Endothelial cell of umbilical vein (primary cell): ENCODE data around the gene MYOM3. TPM values are rescaled to one million over a fixed set of nuclear protein-coding genes. Genes with fewer than 3 reads are reported as not detected.

ENCODE experiments used
- BruUV-seq: library from RNA; stranded (reverse); fragments of 400-500 nt; replicated peaks from 2 replicates; lab custom pipeline; 2021; lab: Mats Ljungman, UMichigan
- CTCF ChIA-PET: fragments of 300-600, 350-600 bp; sonication (Branson Sonifier 250); formaldehyde crosslinking; loops from one replicate; lab custom pipeline; 2021; ENCODE audit warnings: antibody characterized with exemption, inconsistent platforms; lab: Charles Lee
- POLR2A ChIA-PET: fragments of 300-600, 350-600 bp; sonication (Branson Sonifier 250); formaldehyde crosslinking; loops from one replicate; lab custom pipeline; 2021; ENCODE audit warnings: antibody characterized with exemption, inconsistent platforms; lab: Charles Lee
- DNase-seq: peaks from one replicate; pipeline ENCODE4 v3.0.0-alpha.2; 2011; ENCODE audit warnings: low read depth, low spot score
- FAIRE-seq: peaks from 2 replicates; lab custom pipeline; 2011; peaks lifted over from hg19 to GRCh38; lab: Jason Lieb, UNC
- H2AFZ ChIP-seq: 2 replicates; pipeline ENCODE4 v1.6.0; 2012; ENCODE audit warnings: low read depth, low read length, control low read depth, inconsistent platforms
- H3K27ac ChIP-seq: 2 replicates; pipeline ENCODE4 v1.5.1; 2011; ENCODE audit warnings: low read depth, mild to moderate bottlenecking, control low read depth, low read length, moderate library complexity; ENCODE audit not compliant: insufficient read depth
- H3K27me3 ChIP-seq, 2 experiments: 2 replicates each; pipeline versions ENCODE4 v1.6.0 to v1.6.1; 2011; ENCODE audit warnings: low read length in 2 of 2, mixed read lengths in 1 of 2; ENCODE audit not compliant: control insufficient read depth in 2 of 2, insufficient read depth in 2 of 2
- H3K36me3 ChIP-seq, 2 experiments: 2 replicates in 1 of 2; 3 replicates in 1 of 2; pipeline ENCODE4 v1.5.1; 2011; ENCODE audit warnings: low read length in 2 of 2, mild to moderate bottlenecking in 1 of 2, moderate library complexity in 1 of 2; ENCODE audit not compliant: control insufficient read depth in 2 of 2, insufficient read depth in 2 of 2; ENCODE audit errors: extremely low read depth in 1 of 2
- H3K4me1 ChIP-seq: 3 replicates; pipeline ENCODE4 v1.5.1; 2011; ENCODE audit warnings: mild to moderate bottlenecking, low read length; ENCODE audit not compliant: control insufficient read depth, insufficient read depth; ENCODE audit errors: extremely low read depth
- H3K4me2 ChIP-seq: 2 replicates; pipeline ENCODE4 v1.6.1; 2011; ENCODE audit warnings: low read length, control low read depth, mixed read lengths; ENCODE audit not compliant: insufficient read depth
- H3K4me3 ChIP-seq, 3 experiments: fragments of 200-600 bp in 1 of 3; sonication (generic), shearing (Covaris generic) in 1 of 3; replicated peaks in 1 of 3; 2 replicates each; pipeline ENCODE4 v1.5.1; 2011 to 2016; ENCODE audit warnings: control low read depth in 3 of 3, low read length in 3 of 3, mild to moderate bottlenecking in 2 of 3, inconsistent platforms in 1 of 3, low read depth in 1 of 3, moderate library complexity in 1 of 3; ENCODE audit not compliant: insufficient read depth in 1 of 3
- H3K79me2 ChIP-seq: 2 replicates; pipeline ENCODE4 v1.6.0; 2012; ENCODE audit warnings: low read length, inconsistent platforms; ENCODE audit not compliant: control insufficient read depth, insufficient read depth
- H3K9ac ChIP-seq: replicated peaks from 2 replicates; pipeline ENCODE3; 2011; ENCODE audit warnings: low read length, control low read depth; ENCODE audit not compliant: insufficient read depth; ENCODE audit errors: extremely low read depth
- H3K9me1 ChIP-seq: replicated peaks from 3 replicates; pipeline ENCODE4 v1.6.0; 2011; ENCODE audit warnings: mild to moderate bottlenecking, low read length; ENCODE audit not compliant: control insufficient read depth, insufficient read depth; ENCODE audit errors: extremely low read depth
- H3K9me3 ChIP-seq: replicated peaks from 2 replicates; pipeline ENCODE4 v1.5.1; 2012; ENCODE audit warnings: low read length, inconsistent platforms; ENCODE audit not compliant: control insufficient read depth, insufficient read depth
- H4K20me1 ChIP-seq: replicated peaks from 2 replicates; pipeline ENCODE3; 2011; ENCODE audit warnings: mild to moderate bottlenecking, low read length; ENCODE audit not compliant: control insufficient read depth, insufficient read depth; ENCODE audit errors: extremely low read depth
- CTCF ChIP-seq, 2 donors: IDR thresholded peaks; 1 replicate in 1 of 2; 2 replicates in 1 of 2; pipeline ENCODE4 v1.5.1; 2011; ENCODE audit warnings: low read length in 2 of 2, mild to moderate bottlenecking in 2 of 2, moderate library complexity in 2 of 2, control low read depth in 1 of 2, inconsistent platforms in 1 of 2, low read depth in 1 of 2; ENCODE audit not compliant: insufficient read depth in 1 of 2; ENCODE audit errors: extremely low read depth in 1 of 2
- EZH2 ChIP-seq: IDR thresholded peaks from 2 replicates; pipeline ENCODE4 v1.6.1; 2012; ENCODE audit warnings: borderline replicate concordance, low read depth, mild to moderate bottlenecking, moderate library complexity, low read length, inconsistent platforms; ENCODE audit not compliant: severe bottlenecking
- FOS ChIP-seq: IDR thresholded peaks from 2 replicates; pipeline ENCODE4 v1.6.1; 2011; ENCODE audit warnings: mild to moderate bottlenecking, low read length, moderate library complexity, borderline replicate concordance; ENCODE audit not compliant: insufficient read depth
- GATA2 ChIP-seq: IDR thresholded peaks from 2 replicates; pipeline ENCODE4 v1.7.0; 2011; ENCODE audit warnings: low read depth, mild to moderate bottlenecking, moderate library complexity, mixed read lengths, low read length; ENCODE audit not compliant: insufficient read length, insufficient read depth
- JUN ChIP-seq: IDR thresholded peaks from 2 replicates; pipeline ENCODE4 v1.6.1; 2011; ENCODE audit warnings: borderline replicate concordance, low read depth; ENCODE audit not compliant: insufficient read length, insufficient read depth
- MYC ChIP-seq: IDR thresholded peaks from one replicate; pipeline ENCODE4 v1.6.1; 2011; ENCODE audit warnings: mild to moderate bottlenecking, low read depth, low read length
- POLR2A ChIP-seq: IDR thresholded peaks from 2 replicates; pipeline ENCODE4 v1.6.1; 2012; ENCODE audit warnings: low read depth, mild to moderate bottlenecking, control low read depth, low read length
- POLR2AphosphoS5 ChIP-seq: IDR thresholded peaks from 2 replicates; pipeline ENCODE4 v1.6.1; 2012; ENCODE audit warnings: low read depth, mild to moderate bottlenecking, control low read depth, low read length, moderate library complexity; ENCODE audit not compliant: insufficient read depth
- dilution Hi-C: fragments of 300-500 bp; cut with MboI; formaldehyde crosslinking; loops from one replicate; pipeline ENCODE4 v1.15.0; 2019; ENCODE audit warnings: low sequenced_read_pairs; ENCODE audit not compliant: extremely low pct_ligation_motif_present
- intact Hi-C: fragments of 100-400 bp; cut with micrococcal nuclease; formaldehyde crosslinking; loops from one replicate; pipeline ENCODE4 v1.10.0; 2022
- polyA plus RNA-seq, 4 experiments: library from polyadenylated mRNA; depleted of rRNA in 3 of 4; stranded (reverse) in 3 of 4; unstranded in 1 of 4; fragments of >200 nt; gene quantifications; 2 replicates each; pipeline versions ENCODE4 v1.2.1 to v1.2.3, GENCODE V29; 2011 to 2012; ENCODE audit warnings: missing spikeins in 1 of 4
- total RNA-seq: library from RNA; stranded (reverse); gene quantifications from 2 replicates; pipeline ENCODE4 v1.2.3, GENCODE V29; 2021
- TF ChIP-seq, protein P1 (sequence below): IDR thresholded peaks from 2 replicates; pipeline ENCODE4 v1.6.1; 2011; ENCODE audit not compliant: insufficient read depth, insufficient read length

MYOM3 gene
- total and polyA plus RNA-seq, 2 donors (not counting 3 experiments of a cell fraction or from before 2014, with no cell fraction given) = 0.11 to 0.40 TPM

DNA sequence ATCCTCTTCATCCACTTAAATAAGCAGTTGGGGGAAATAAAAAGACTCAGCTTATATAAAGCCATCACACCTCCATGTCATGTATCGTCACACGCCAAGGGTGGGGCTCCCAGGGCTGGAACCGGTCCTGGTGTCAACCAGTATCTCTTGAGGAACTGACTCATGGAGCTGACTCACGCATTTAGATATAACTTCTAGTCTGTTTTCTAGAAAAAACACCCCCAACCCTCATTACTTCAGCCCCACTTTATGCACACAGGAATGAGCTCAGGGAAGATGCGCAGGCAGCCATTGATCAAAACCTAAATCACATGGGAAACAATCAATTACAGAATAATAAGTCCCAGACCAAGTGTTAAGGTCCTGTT, 37.9 kb upstream of the MYOM3 start:
- TF ChIP-seq MYC (no peak), EZH2 (no peak), POLR2AphosphoS5 (no peak), JUN (no peak), GATA2 (peak; percentile 38), FOS (peak; percentile 86), POLR2A (no peak), CTCF (IDR thresholded peaks at IDR 0.05; ENCODE audit: extremely low read depth in 1 of 2, insufficient read depth in 1 of 2, low read depth in 1 of 2, low read length in 2 of 2) (no peak)
- TF ChIP-seq, protein P1, sequence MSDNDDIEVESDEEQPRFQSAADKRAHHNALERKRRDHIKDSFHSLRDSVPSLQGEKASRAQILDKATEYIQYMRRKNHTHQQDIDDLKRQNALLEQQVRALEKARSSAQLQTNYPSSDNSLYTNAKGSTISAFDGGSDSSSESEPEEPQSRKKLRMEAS = no peak
- peak overlapping the region; percentile 82 for H2AFZ ChIP-seq
- H3K27ac ChIP-seq = no peak overlapping the region
- H3K9me1 ChIP-seq = no peaks in the 10 kb centered on the region
- intact Hi-C loops (loop anchor here (1.0 to 5.0 kb wide), 3 partner anchors 79 to 437 kb away; no protein-coding TSS in a partner anchor), dilution Hi-C loops (no loop called here)
- FAIRE-seq (peak; percentile 65), DNase-seq (peak; percentile 45)
- BruUV-seq = no TSS peak
- peaks cover 11% of the 10 kb centered on the region for H3K4me1 ChIP-seq
- H3K9ac ChIP-seq = no peak overlapping the region
- CTCF ChIA-PET = interaction anchor here (0.6 to 2.8 kb wide), 48 partner anchors 8 to 493 kb away, joined by 3 to 81 read pairs (median 4); partner anchors contain the start of genes MYOM3 and NIPAL3
- no peaks in the 10 kb centered on the region for H3K79me2 ChIP-seq
- H3K4me2 ChIP-seq = peak overlapping the region; percentile 66
- no peaks in the 10 kb centered on the region for H4K20me1 ChIP-seq
- H3K27me3 ChIP-seq = peaks cover 11% of the 10 kb centered on the region in 2 experiments
- POLR2A ChIA-PET = interaction anchor here (0.6 kb wide), 1 partner anchor 227 kb away, joined by 5 read pairs; no protein-coding TSS in a partner anchor
- no peaks in the 10 kb centered on the region for H3K36me3 ChIP-seq
- no peak overlapping the region for H3K4me3 ChIP-seq
- no peaks in the 10 kb centered on the region for H3K9me3 ChIP-seq
